ENCODE measurements around the gene BTBD18.
"Not testable (repeated sequence)": the region's sequence is repeated elsewhere in the genome, so short reads cannot be mapped to it uniquely, and the experiment has no call there.

The BTBD18 gene

GRCh38 chr11:57728829-57729228 lies 22.8 kb downstream of the BTBD18 start:
- no peak for DNase-seq

GRCh38 chr11:57727185-57727584 lies 24.4 kb downstream of the BTBD18 start:
- DNase-seq, result no peak

- DNase-seq, result not testable (repeated sequence)
Observed at GRCh38 chr11:57716726-57717125, 34.9 kb downstream of the BTBD18 start.

GRCh38 chr11:57713835-57714234 lies 37.8 kb downstream of the BTBD18 start:
- no peak for DNase-seq

- peak; percentile 100 for DNase-seq
Observed at GRCh38 chr11:57712256-57713150, 39.1 kb downstream of the BTBD18 start, which contains the start of gene TMX2. Gene TMX2 (plus strand): TSS chr11:57712593. CDS start chr11:57712619, 26 bp downstream.

GRCh38 chr11:57711414-57712255 lies 40.0 kb downstream of the BTBD18 start, which contains the start of gene MED19:
Gene MED19 (minus strand): TSS chr11:57712215. CDS start chr11:57712179, 36 bp downstream.
- peak; percentile 54 to 57 for DNase-seq

GRCh38 chr11:57709802-57710367 lies 41.7 kb downstream of the BTBD18 start:
- no peak for DNase-seq

GRCh38 chr11:57705432-57705831 lies 46.2 kb downstream of the BTBD18 start:
- not testable (repeated sequence) for DNase-seq

- DNase-seq, result no peak
Observed at GRCh38 chr11:57704932-57705331, 46.7 kb downstream of the BTBD18 start.

GRCh38 chr11:57703341-57703740 lies 48.3 kb downstream of the BTBD18 start:
- DNase-seq, result no peak

- no peak for DNase-seq
Observed at GRCh38 chr11:57700425-57700824, 51.2 kb downstream of the BTBD18 start.

GRCh38 chr11:57699813-57700212 lies 51.8 kb downstream of the BTBD18 start:
- no peak for DNase-seq

GRCh38 chr11:57698843-57699365 lies 52.7 kb downstream of the BTBD18 start:
- DNase-seq, result no peak

Data from Kasumi-1 (cell line).